Stimulated activated CD8-positive, alpha-beta memory T cell treated with anti-CD3 and anti-CD28 coated beads, Interleukin-2, amount 100 ng/mL, for 1 hour (primary cell): ENCODE measurements around the gene PPL.
A peak's percentile ranks its signal among the peaks of the same experiment; 100 is the strongest.

Experiments
- DNase-seq, 2 donors: peaks; one replicate each; pipeline ENCODE4 v3.0.0-alpha.2; 2020; ENCODE audit warnings: low read depth in 2 of 2

Gene PPL

GRCh38 chr16:4864728-4865127 lies 72.2 kb downstream of the PPL start:
- DNase-seq, result no peak

DNA sequence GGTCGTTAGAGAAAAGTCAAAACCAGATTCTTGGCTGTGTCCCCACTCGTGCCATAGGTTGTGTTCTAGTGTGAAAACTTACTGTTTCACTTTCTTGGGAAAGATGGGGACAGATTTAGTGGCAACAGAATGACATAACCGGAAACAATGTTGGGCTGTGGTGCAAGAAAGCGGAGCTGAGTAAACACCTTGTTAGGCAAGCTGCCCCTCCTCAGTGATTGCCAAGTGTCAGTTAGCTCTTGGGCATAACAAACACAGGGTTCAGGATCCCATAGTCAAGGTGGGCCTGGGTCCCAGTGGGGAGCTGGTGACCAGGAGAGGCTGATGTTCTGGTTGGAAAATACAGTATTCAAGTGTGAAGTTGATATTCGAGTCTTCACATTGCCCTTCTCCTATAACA lies 74.3 kb downstream of the PPL start:
- DNase-seq, result no peak

GRCh38 chr16:4860727-4861342 lies 76.1 kb downstream of the PPL start:
- no peak for DNase-seq

DNA sequence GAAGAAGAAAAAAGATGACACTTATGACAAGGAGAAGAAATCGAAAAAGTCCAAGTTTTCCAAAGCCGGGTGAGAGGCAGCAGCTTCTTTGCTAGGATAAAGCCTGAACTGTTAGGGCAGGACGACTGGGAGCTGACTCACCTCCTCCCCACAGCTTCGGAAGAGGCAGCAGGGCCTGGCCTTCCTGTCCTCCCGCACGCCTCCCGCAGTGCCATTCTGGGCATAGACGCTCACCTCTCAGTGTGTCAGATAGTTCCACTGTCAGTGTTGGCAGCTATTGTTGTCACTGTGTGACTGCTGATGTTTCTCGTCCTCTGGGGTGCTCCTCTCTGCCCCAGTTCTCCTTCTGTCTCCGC lies 77.1 kb downstream of the PPL start:
- no peak for DNase-seq

GRCh38 chr16:4859190-4859899 lies 77.6 kb downstream of the PPL start:
- no peak for DNase-seq

DNA sequence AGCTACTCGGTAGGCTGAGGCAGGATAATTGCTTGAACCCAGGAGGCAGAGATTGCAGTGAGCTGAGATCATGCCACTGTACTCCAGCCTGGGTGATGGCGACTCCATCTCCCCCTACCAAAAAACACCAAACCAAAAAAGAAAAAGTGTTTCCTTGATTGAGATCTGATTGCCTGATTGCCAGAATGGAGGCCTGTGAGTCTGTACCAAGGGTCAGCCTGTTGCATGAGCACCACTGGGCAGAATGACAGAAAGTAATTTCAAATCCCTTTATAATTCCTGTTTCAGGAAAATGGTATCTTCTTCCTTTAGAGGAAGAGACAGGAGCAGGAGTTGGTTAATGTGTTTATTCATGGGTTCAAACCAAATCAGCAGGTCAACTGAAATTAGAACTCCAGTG lies 81.1 kb downstream of the PPL start:
- DNase-seq, result no peak

DNA sequence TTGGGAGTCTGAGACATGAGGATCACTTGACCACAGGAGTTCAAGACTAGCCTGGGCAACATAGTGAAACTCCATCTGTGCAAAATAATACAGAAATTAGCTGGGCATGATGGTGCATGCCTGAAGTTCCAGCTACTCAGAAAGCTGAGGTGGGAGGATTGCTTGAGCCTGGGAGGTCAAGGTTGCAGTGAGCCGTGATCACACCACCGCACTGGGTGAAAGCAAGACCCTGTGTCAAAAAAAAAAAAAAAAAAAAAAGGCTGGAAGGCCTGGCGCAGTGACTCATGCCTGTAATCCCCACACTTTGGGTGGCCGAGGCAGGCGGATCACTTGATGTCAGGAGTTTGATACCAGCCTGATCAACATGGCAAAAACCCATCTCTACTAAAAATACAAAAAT lies 81.6 kb downstream of the PPL start:
- no peak for DNase-seq

- no peak for DNase-seq
Observed at GRCh38 chr16:4852221-4852872, 84.6 kb downstream of the PPL start.

DNA sequence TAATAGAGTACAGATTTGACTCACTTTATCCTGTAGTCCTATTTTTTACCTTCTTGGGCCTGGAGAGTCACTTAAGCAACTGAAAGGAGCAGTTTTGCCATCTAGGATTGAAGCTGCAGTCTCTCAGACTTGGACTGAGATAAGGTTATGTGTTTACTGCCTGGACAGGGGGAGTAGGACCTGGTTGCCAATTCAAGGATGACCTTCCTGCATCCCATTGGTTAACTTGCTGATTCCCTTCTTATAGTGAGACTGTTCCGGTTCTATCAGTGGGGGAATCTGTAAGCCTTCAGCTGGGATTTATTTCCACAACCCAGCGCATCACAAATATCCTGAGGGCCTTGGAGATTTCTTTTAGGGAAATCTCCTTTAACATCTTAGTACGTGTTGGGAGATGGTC lies 86.7 kb downstream of the PPL start:
- no peak for DNase-seq

DNA sequence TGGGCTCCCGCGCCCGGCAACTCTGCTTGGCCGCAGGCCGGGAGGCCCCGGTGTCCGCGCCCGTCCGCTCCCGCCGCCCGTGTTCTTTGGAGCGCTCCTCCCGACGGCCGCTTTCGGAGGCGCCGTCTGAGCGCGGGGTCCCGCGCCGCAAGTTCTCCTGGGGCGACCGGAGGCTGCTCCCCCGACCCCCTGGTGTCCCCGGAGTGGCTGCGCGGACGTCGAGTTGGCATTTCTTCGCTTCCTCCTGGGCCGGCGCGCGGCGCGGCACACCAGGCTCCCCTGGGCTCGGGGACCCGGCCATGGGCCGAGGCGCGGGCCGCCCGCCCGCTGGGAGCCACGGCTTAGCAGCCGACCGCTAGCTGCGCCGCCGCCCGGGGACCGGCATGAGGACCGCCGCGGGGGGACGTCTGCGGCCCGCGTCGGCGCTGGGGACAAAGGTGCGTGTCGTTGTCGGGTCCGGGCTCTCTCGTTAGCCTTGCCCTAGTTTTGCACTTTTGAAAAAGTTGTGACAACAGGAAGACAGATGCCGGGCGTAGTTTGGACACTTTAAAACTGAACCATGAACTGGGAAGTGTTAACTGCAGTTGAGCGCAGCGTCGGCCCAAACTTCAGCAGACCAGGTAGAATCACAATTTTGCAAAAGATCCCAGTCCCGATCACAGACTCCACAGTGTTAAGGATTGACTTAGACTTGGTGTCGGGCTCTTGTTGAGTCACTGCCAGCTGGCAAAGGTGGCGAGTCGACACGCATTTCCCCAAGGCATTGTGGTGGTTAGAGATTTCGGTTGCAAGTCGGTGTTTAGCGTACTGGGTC lies 89.0 kb downstream of the PPL start:
- DNase-seq, result peak in 1 of 2 donors; percentile 8

- peak; percentile 100 for DNase-seq
Observed at GRCh38 chr16:4846901-4847773, 89.8 kb downstream of the PPL start, which contains the start of the genes GLYR1 and UBN1. TSS of gene GLYR1 (minus strand) at chr16:4847288. CDS start at chr16:4847265, 23 bp downstream. TSS of gene UBN1 (plus strand) at chr16:4847481. CDS start at chr16:4852918, 5,437 bp downstream.

GRCh38 chr16:4846503-4846900 lies 90.4 kb downstream of the PPL start:
- no peak for DNase-seq

- no peak for DNase-seq
Observed at GRCh38 chr16:4840984-4841383, 96.0 kb downstream of the PPL start.

- no peak for DNase-seq
Observed at GRCh38 chr16:4839942-4840341, 97.0 kb downstream of the PPL start.

- no peak for DNase-seq
Observed at GRCh38 chr16:4837733-4838501, 99.0 kb downstream of the PPL start.

- DNase-seq, result no peak
Observed at GRCh38 chr16:4836727-4837126, 100.2 kb downstream of the PPL start.

DNA sequence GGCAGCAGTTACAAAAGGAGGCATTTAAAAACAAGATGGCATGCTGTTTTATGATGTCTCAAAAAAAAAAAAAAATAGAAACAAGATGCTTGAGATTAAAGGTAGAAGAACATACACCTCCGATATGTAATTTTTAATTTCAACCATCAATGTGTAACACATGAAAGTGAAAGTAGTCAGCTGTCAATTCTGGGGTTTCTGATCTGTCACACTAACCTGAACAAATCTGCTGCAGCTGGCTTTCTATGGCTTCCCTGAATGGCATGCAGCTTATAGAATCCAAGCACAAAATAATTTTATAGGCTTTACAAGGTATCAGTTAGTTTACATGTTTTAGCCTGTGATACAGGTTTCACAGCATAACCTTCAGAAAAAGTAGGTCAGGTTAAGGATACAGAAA lies 103.4 kb downstream of the PPL start:
- no peak for DNase-seq

GRCh38 chr16:4832698-4833343 lies 104.1 kb downstream of the PPL start:
- no peak for DNase-seq
